Measurements from ENCODE around the gene GHR.
A peak's percentile ranks its signal among the peaks of the same experiment; 100 is the strongest.

Gene GHR

GRCh38 chr5:42423285-42424165, at the start of gene GHR:
TSS of gene GHR (plus strand) at chr5:42423439. CDS start at chr5:42565875, 142,436 bp downstream.
- peak; percentile 72 for DNase-seq

GRCh38 chr5:42374679-42375273, 48.5 kb upstream of the GHR start:
- DNase-seq: no peak

- no peak for DNase-seq
These were observed 45.7 kb upstream of the GHR start for GRCh38 chr5:42377496-42377895.

GRCh38 chr5:42381973-42382372, 41.3 kb upstream of the GHR start:
- DNase-seq: no peak

GRCh38 chr5:42387563-42387962, 35.7 kb upstream of the GHR start:
- no peak for DNase-seq

- no peak for DNase-seq
These were observed 33.1 kb upstream of the GHR start for GRCh38 chr5:42390115-42390514.

GRCh38 chr5:42392917-42393316, 30.3 kb upstream of the GHR start:
- no peak for DNase-seq

GRCh38 chr5:42396111-42396510, 27.1 kb upstream of the GHR start:
- DNase-seq: no peak

GRCh38 chr5:42397267-42397666, 26.0 kb upstream of the GHR start:
- no peak for DNase-seq

GRCh38 chr5:42399702-42400101, 23.5 kb upstream of the GHR start:
- no peak for DNase-seq

- no peak for DNase-seq
These were observed 22.8 kb upstream of the GHR start for GRCh38 chr5:42400474-42400873.

- no peak for DNase-seq
These were observed 20.0 kb upstream of the GHR start for GRCh38 chr5:42403236-42403635.

GRCh38 chr5:42404366-42404765, 18.9 kb upstream of the GHR start:
- no peak for DNase-seq

- no peak for DNase-seq
These were observed 3.9 kb upstream of the GHR start for GRCh38 chr5:42419294-42419693.

- no peak for DNase-seq
These were observed 471 bp upstream of the GHR start for GRCh38 chr5:42422656-42423280.

- DNase-seq: no peak
These were observed 2.8 kb downstream of the GHR start for GRCh38 chr5:42426016-42426415.

GRCh38 chr5:42429694-42430093, 6.5 kb downstream of the GHR start:
- DNase-seq: no peak

GRCh38 chr5:42434047-42434724, 10.9 kb downstream of the GHR start:
- no peak for DNase-seq

- no peak for DNase-seq
These were observed 12.8 kb downstream of the GHR start for GRCh38 chr5:42436051-42436450.

- DNase-seq: no peak
These were observed 31.2 kb downstream of the GHR start for GRCh38 chr5:42454216-42454995.

- DNase-seq: no peak
These were observed 37.8 kb downstream of the GHR start for GRCh38 chr5:42461033-42461432.

- DNase-seq: no peak
These were observed 38.3 kb downstream of the GHR start for GRCh38 chr5:42461507-42461906.

- no peak for DNase-seq
These were observed 38.8 kb downstream of the GHR start for GRCh38 chr5:42462083-42462482.

Measured in NCI-H2171 (cell line).